OCI-LY7 (cell line): Measurements from ENCODE around the gene DNAH9. TPM values are rescaled to one million over a fixed set of nuclear protein-coding genes. Genes with fewer than 3 reads are reported as not detected.

Experiments
- BruUV-seq: library from RNA; stranded (reverse); fragments of 400-500 nt; replicated peaks from 2 replicates; lab custom pipeline; 2021; lab: Mats Ljungman, UMichigan
- CTCF ChIA-PET: fragments of 300-600 bp; sonication (Branson Sonifier 250); formaldehyde crosslinking; loops from one replicate; lab custom pipeline; 2022; ENCODE audit warnings: antibody characterized with exemption; ENCODE audit not compliant: unreplicated experiment; lab: Charles Lee
- POLR2A ChIA-PET: fragments of 300-600 bp; sonication (Branson Sonifier 250); formaldehyde crosslinking; loops from one replicate; lab custom pipeline; 2022; ENCODE audit warnings: antibody characterized with exemption; lab: Charles Lee
- DNase-seq: peaks from one replicate; pipeline ENCODE4 v3.0.0-alpha.2; 2015; ENCODE audit warnings: low spot score
- H2AFZ ChIP-seq: fragments of 200-600 bp; sonication (generic), shearing (Covaris generic); 2 replicates; pipeline ENCODE4 v1.6.1; 2014; ENCODE audit warnings: mild to moderate bottlenecking, antibody characterized with exemption, low read length, moderate library complexity
- H3K27ac ChIP-seq: fragments of 200-600 bp; sonication (generic); 2 replicates; pipeline ENCODE4 v1.5.1; 2014; ENCODE audit warnings: mixed run types, low read depth, mild to moderate bottlenecking, moderate library complexity, low read length, inconsistent platforms; ENCODE audit not compliant: poor library complexity, severe bottlenecking
- H3K36me3 ChIP-seq: fragments of 200-600 bp; sonication (generic); 2 replicates; pipeline ENCODE4 v1.6.1; 2014; ENCODE audit warnings: mild to moderate bottlenecking, antibody characterized with exemption, low read length, moderate library complexity, mixed read lengths; ENCODE audit not compliant: insufficient read depth
- H3K4me1 ChIP-seq: fragments of 200-600 bp; sonication (generic); 2 replicates; pipeline ENCODE4 v1.5.1; 2014; ENCODE audit warnings: mild to moderate bottlenecking, low read length; ENCODE audit not compliant: insufficient read depth, poor library complexity, severe bottlenecking
- H3K4me2 ChIP-seq: fragments of 200-600 bp; sonication (generic); 2 replicates; pipeline ENCODE4 v1.6.1; 2014; ENCODE audit warnings: mild to moderate bottlenecking, low read length
- H3K4me3 ChIP-seq: fragments of 200-600 bp; sonication (generic); 2 replicates; pipeline ENCODE4 v1.5.1; 2014; ENCODE audit warnings: mild to moderate bottlenecking, low read depth, low read length; ENCODE audit not compliant: poor library complexity, severe bottlenecking
- H3K79me2 ChIP-seq: fragments of 200-600 bp; sonication (generic); 2 replicates; pipeline ENCODE4 v1.6.1; 2016; ENCODE audit warnings: low read depth, mild to moderate bottlenecking, low read length, moderate library complexity, mixed read lengths; ENCODE audit not compliant: insufficient read depth
- H3K9me2 ChIP-seq: fragments of 200-600 bp; sonication (generic); 2 replicates; pipeline ENCODE4 v1.6.1; 2016; ENCODE audit warnings: mild to moderate bottlenecking, low read length, mixed read lengths; ENCODE audit not compliant: insufficient read depth
- H3K9me3 ChIP-seq: fragments of 200-600 bp; sonication (generic); 2 replicates; pipeline ENCODE4 v1.6.1; 2014; ENCODE audit warnings: mild to moderate bottlenecking, mixed run types, low read length, mixed read lengths
- H4K20me1 ChIP-seq: fragments of 200-600 bp; sonication (generic); 2 replicates; pipeline ENCODE4 v1.6.1; 2014; ENCODE audit warnings: mild to moderate bottlenecking, antibody characterized with exemption, low read length, moderate library complexity, mixed read lengths; ENCODE audit not compliant: insufficient read depth
- EZH2phosphoT487 ChIP-seq: fragments of 200-600 bp; sonication (generic); IDR thresholded peaks from 2 replicates; pipeline ENCODE4 v1.6.1; 2018; ENCODE audit warnings: low read depth, borderline replicate concordance, mild to moderate bottlenecking, mixed run types, antibody characterized with exemption, low read length, moderate library complexity, mixed read lengths
- intact Hi-C: fragments of 100-400 bp; cut with micrococcal nuclease; formaldehyde crosslinking; loops from one replicate; pipeline ENCODE4 v1.10.0; 2022; ENCODE audit not compliant: unreplicated experiment
- total RNA-seq, 2 experiments: library from RNA; depleted of rRNA in 1 of 2; stranded (reverse); fragments of >200 nt in 1 of 2; shearing (Covaris generic) in 1 of 2; gene quantifications; 2 replicates each; pipeline ENCODE4 v1.2.3, GENCODE V29; 2014 to 2022
- TF ChIP-seq, protein P1 (sequence below): fragments of 200-600 bp; sonication (generic); conservative IDR thresholded peaks from 2 replicates; pipeline ENCODE4 v1.5.1; 2014; ENCODE audit warnings: mild to moderate bottlenecking, antibody characterized with exemption, low read length, moderate library complexity, mixed read lengths

Gene DNAH9
- total RNA-seq, 2 experiments from 2014 or later, result not detected

DNA sequence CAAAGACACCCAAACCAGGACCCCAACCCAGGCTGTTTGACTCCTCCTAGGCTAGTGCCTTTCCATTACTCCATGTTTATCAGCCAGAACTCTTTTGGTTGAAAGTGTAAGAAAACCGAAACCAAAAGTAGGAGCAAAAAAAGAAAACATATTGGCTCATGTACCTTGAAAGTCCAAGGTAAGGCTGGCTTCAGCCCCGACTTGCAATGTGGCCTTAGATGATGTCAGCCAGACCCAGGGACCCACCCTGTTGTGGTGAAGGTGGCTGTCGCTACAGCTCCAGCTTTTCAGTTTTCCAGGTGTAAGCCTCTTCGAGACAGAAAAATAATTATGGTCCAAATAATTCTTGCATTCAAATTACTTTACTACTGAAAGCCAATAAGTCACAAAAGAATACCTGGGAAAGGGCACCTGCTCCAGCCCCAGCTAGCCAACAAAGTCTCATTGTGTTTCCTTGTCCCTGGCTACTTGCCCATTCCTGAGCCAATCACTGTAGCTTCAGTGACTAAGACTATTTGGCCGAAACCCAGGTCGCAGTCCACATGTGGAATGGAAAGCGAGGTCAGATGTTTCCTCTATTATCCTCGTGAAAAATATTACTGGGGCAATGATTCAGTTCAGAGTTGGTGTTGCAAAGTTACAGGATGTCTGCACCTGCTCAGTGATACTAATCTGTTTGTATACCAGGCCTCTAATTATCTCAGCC, 20.7 kb downstream of the DNAH9 start:
- Histone ChIP-seq H3K4me2 (no peak overlapping the region), H2AFZ (no peak overlapping the region), H3K4me1 (no peaks in the 10 kb centered on the region), H3K36me3 (no peaks in the 10 kb centered on the region), H3K9me3 (no peaks in the 10 kb centered on the region), H3K9me2 (no peaks in the 10 kb centered on the region), H4K20me1 (no peaks in the 10 kb centered on the region), H3K4me3 (no peak overlapping the region), H3K79me2 (no peaks in the 10 kb centered on the region), H3K27ac (no peak overlapping the region)
- intact Hi-C loops, result no loop called here
- no peak for TF ChIP-seq EZH2phosphoT487
- TF ChIP-seq, protein P1, sequence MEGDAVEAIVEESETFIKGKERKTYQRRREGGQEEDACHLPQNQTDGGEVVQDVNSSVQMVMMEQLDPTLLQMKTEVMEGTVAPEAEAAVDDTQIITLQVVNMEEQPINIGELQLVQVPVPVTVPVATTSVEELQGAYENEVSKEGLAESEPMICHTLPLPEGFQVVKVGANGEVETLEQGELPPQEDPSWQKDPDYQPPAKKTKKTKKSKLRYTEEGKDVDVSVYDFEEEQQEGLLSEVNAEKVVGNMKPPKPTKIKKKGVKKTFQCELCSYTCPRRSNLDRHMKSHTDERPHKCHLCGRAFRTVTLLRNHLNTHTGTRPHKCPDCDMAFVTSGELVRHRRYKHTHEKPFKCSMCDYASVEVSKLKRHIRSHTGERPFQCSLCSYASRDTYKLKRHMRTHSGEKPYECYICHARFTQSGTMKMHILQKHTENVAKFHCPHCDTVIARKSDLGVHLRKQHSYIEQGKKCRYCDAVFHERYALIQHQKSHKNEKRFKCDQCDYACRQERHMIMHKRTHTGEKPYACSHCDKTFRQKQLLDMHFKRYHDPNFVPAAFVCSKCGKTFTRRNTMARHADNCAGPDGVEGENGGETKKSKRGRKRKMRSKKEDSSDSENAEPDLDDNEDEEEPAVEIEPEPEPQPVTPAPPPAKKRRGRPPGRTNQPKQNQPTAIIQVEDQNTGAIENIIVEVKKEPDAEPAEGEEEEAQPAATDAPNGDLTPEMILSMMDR, result no peak
- ChIA-PET POLR2A (no interaction called here), CTCF (no interaction called here)
- DNase-seq, result no peak
- BruUV-seq, result no TSS peak

DNA sequence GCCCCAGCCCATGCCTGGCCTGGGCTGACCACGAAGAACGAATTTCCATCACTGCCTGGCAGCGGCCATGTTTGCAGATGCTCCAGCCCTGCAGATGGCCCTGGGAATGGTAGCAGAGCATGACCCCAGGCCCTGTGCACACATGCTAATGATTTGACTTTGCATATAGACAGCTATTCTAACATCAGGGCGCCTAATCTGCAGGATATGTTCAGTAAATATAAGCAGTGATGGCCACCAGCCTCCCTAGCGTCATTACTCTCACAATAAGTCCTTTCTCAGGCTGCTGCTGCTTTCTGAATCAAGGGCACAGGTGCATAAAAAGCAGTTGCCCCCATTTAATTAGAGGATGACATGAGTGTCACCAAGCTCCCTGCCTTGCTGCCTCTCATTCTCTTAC, 24.2 kb downstream of the DNAH9 start:
- Histone ChIP-seq H3K79me2 (no peaks in the 10 kb centered on the region), H3K9me2 (no peaks in the 10 kb centered on the region), H3K4me2 (no peak overlapping the region), H3K27ac (no peak overlapping the region), H2AFZ (no peak overlapping the region), H3K4me1 (no peaks in the 10 kb centered on the region), H3K4me3 (no peak overlapping the region), H4K20me1 (no peaks in the 10 kb centered on the region), H3K36me3 (no peaks in the 10 kb centered on the region), H3K9me3 (no peaks in the 10 kb centered on the region)
- POLR2A ChIA-PET, result no interaction called here
- intact Hi-C loops, result no loop called here
- no peak for DNase-seq
- BruUV-seq, result no TSS peak
- TF ChIP-seq, protein P1, result no peak
- CTCF ChIA-PET, result no interaction called here

DNA sequence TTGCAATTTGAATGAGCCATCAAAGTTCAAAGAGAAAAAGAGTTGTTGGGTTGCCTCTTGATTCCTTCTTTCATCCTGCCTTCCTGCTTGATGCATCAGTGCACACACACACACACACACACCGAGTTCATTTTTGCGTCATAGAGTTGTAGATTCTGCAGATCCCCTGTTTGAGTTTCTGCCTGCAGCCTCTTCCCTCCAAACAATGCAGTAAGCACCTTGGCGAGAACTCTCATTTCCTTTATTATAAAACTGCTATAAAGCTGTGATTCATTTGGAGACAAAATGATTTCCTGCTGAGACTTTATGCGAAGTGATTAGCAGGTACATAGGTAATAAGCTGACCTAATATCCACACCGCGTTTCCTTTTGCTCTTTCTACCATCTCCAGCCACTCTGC, 26.7 kb downstream of the DNAH9 start:
- no peak overlapping the region for H3K4me2 ChIP-seq
- no peak for DNase-seq
- intact Hi-C loops, result no loop called here
- ChIA-PET CTCF (no interaction called here), POLR2A (no interaction called here)
- TF ChIP-seq EZH2phosphoT487, result no peak
- TF ChIP-seq, protein P1, result no peak
- no peaks in the 10 kb centered on the region for H3K36me3 ChIP-seq
- no peaks in the 10 kb centered on the region for H3K9me2 ChIP-seq
- no peaks in the 10 kb centered on the region for H3K79me2 ChIP-seq
- H3K4me3 ChIP-seq, result no peak overlapping the region
- no TSS peak for BruUV-seq
- no peak overlapping the region for H3K27ac ChIP-seq
- no peaks in the 10 kb centered on the region for H4K20me1 ChIP-seq
- no peaks in the 10 kb centered on the region for H3K4me1 ChIP-seq
- H3K9me3 ChIP-seq, result no peaks in the 10 kb centered on the region
- no peak overlapping the region for H2AFZ ChIP-seq
